ENCODE results near the gene ELMO1. TPM values are rescaled to one million over a fixed set of nuclear protein-coding genes. Genes with fewer than 3 reads are reported as not detected.

ELMO1 gene
- total and polyA plus RNA-seq, 2 of the 13 experiments (the other 11 are each of a cell fraction or from before 2014, with no cell fraction given): 0.11 to 0.17 TPM

DNA sequence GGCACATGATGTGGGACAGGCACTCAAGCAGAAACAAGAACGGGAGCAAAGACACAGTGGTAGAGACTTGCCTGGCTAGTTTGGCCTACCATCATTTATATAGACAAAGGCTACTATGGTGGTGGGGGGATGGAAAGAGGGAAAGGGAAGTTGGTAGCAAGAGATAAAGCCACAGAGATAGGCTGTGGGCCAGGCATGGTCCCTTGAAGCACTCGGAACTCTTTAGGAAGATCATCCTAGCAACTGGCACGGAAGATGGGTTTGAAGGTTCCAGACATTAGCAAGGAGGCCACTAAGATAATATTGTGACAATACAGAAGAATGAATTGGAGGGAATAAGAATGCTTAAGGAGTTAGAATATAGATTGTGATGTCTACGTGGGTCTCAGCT lies 319.6 kb downstream of the ELMO1 start:
- DNase-seq (ENCODE audit: low spot score) (no peak), ATAC-seq (no peak), FAIRE-seq (no peak)
- H4K20me1 ChIP-seq (ENCODE audit: insufficient read depth, low read length): no peaks in the 10 kb centered on the region
- BruUV-seq (replicated peaks): no TSS peak
- H3K9me3 ChIP-seq (ENCODE audit: low read length): no peaks in the 10 kb centered on the region
- no peak overlapping the region for H2AFZ ChIP-seq (ENCODE audit: low read length)
- H3K4me3 ChIP-seq (replicated peaks in 1 of 3; ENCODE audit: insufficient read depth in 1 of 3, low read depth in 2 of 3, low read length in 3 of 3): no peak overlapping the region
- H3K27me3 ChIP-seq (ENCODE audit: control insufficient read depth in 1 of 2, insufficient read depth in 2 of 2, low read length in 2 of 2): no peaks in the 10 kb centered on the region
- intact Hi-C loops (cut with micrococcal nuclease; ENCODE audit: unreplicated experiment): no loop called here
- H3K27ac ChIP-seq (ENCODE audit: extremely low read length, insufficient read depth, low read length): no peak overlapping the region
- in situ Hi-C loops (cut with HindIII; ENCODE audit: extremely low pct_ligation_motif_present, low pct_unique_long_range_greater_than_20kb): no loop called here
- no peak overlapping the region for H3K9ac ChIP-seq (ENCODE audit: insufficient read depth, low read depth, low read length)
- no peaks in the 10 kb centered on the region for H3K79me2 ChIP-seq (ENCODE audit: insufficient read depth, low read length)
- POLR2A ChIA-PET: no interaction called here
- no peaks in the 10 kb centered on the region for H3K4me1 ChIP-seq (ENCODE audit: insufficient read depth, low read length)
- WGBS (ENCODE audit: low lambda C conversion rate): 76% methylated on average over 4 of the region's 4 CpGs
- H3K4me2 ChIP-seq (ENCODE audit: low read depth, low read length): no peak overlapping the region
- CTCF ChIA-PET (ENCODE audit: low intra/inter-chr PET ratio, low total read pairs): no interaction called here
- H3K36me3 ChIP-seq (replicated peaks in 1 of 2; ENCODE audit: control insufficient read depth in 1 of 2, insufficient read depth in 2 of 2, low read length in 2 of 2): no peaks in the 10 kb centered on the region
- TF ChIP-seq, protein P1, sequence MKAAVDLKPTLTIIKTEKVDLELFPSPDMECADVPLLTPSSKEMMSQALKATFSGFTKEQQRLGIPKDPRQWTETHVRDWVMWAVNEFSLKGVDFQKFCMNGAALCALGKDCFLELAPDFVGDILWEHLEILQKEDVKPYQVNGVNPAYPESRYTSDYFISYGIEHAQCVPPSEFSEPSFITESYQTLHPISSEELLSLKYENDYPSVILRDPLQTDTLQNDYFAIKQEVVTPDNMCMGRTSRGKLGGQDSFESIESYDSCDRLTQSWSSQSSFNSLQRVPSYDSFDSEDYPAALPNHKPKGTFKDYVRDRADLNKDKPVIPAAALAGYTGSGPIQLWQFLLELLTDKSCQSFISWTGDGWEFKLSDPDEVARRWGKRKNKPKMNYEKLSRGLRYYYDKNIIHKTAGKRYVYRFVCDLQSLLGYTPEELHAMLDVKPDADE (CRISPR knock-in tag; IDR thresholded peaks at IDR 0.05): no peak
- TF ChIP-seq ZNF883 (CRISPR knock-in tag; IDR thresholded peaks at IDR 0.05; ENCODE audit: not compliant biosample characterization) (no peak), ZNF329 (CRISPR knock-in tag; IDR thresholded peaks at IDR 0.05; ENCODE audit: low read depth) (no peak)

DNA sequence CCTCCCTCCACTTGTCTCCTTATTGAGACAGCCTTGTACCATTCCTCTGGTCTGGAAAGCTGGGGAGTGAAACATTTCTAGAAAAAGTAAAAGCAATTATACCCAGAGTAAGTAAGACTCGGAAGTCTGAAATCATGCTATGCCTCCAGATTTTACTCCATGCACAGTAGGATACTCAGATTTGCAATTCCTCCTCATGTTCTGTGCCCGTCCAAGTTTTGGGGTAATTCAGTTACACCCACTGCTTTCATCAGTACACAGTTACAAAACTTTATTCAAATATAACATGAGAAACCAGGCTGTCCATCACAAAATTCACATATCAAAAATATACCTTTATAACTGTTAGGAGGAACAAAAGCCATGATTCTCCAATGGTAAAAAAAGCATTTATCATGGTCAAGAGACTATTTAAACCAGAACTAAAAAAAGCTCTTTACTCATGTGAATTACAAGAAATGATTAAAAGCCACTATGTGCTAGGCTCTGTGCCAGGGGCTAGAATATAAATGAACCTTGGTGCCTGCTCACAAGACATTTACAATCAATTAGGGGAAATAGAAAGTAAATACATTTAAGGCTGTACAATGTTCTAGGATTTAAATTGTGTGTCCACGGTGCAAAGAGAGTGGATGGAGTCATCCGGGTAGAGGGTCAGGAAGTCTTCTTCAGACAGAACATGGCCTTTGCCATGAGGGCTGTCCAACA lies 320.2 kb downstream of the ELMO1 start:
- CTCF ChIA-PET (ENCODE audit: low intra/inter-chr PET ratio, low total read pairs): no interaction called here
- no peak overlapping the region for H3K4me2 ChIP-seq (ENCODE audit: low read depth, low read length)
- TF ChIP-seq RAD51 (IDR thresholded peaks at IDR 0.05; ENCODE audit: borderline replicate concordance) (no peak), BCL3 (CRISPR knock-in tag; IDR thresholded peaks at IDR 0.05) (no peak), ZNF713 (CRISPR knock-in tag; IDR thresholded peaks at IDR 0.05) (no peak), ETV5 (CRISPR knock-in tag; IDR thresholded peaks at IDR 0.05; ENCODE audit: borderline replicate concordance) (no peak)
- no peak overlapping the region for H2AFZ ChIP-seq (ENCODE audit: low read length)
- intact Hi-C loops (cut with micrococcal nuclease; ENCODE audit: unreplicated experiment): no loop called here
- H3K4me1 ChIP-seq (ENCODE audit: insufficient read depth, low read length): no peaks in the 10 kb centered on the region
- ATAC-seq: no peak
- H3K27ac ChIP-seq (ENCODE audit: extremely low read length, insufficient read depth, low read length): no peak overlapping the region
- H3K9me3 ChIP-seq (ENCODE audit: low read length): no peaks in the 10 kb centered on the region
- H3K79me2 ChIP-seq (ENCODE audit: insufficient read depth, low read length): no peaks in the 10 kb centered on the region
- POLR2A ChIA-PET: no interaction called here
- FAIRE-seq: no peak
- no peaks in the 10 kb centered on the region for H4K20me1 ChIP-seq (ENCODE audit: insufficient read depth, low read length)
- H3K4me3 ChIP-seq (replicated peaks in 1 of 3; ENCODE audit: insufficient read depth in 1 of 3, low read depth in 2 of 3, low read length in 3 of 3): no peak overlapping the region
- H3K9ac ChIP-seq (ENCODE audit: insufficient read depth, low read depth, low read length): no peak overlapping the region
- in situ Hi-C loops (cut with HindIII; ENCODE audit: extremely low pct_ligation_motif_present, low pct_unique_long_range_greater_than_20kb): no loop called here
- no peaks in the 10 kb centered on the region for H3K27me3 ChIP-seq (ENCODE audit: control insufficient read depth in 1 of 2, insufficient read depth in 2 of 2, low read length in 2 of 2)
- DNase-seq (ENCODE audit: low spot score): no peak
- 48% methylated on average over 4 of the region's 4 CpGs for WGBS (ENCODE audit: low lambda C conversion rate)
- no peaks in the 10 kb centered on the region for H3K36me3 ChIP-seq (replicated peaks in 1 of 2; ENCODE audit: control insufficient read depth in 1 of 2, insufficient read depth in 2 of 2, low read length in 2 of 2)
- no TSS peak for BruUV-seq (replicated peaks)

Data from HepG2 (cell line).